H54 (cell line): ENCODE data around the gene SLC12A5.

ENCODE experiments used
- DNase-seq: peaks from one replicate; pipeline ENCODE4 v3.0.0; 2011; ENCODE audit warnings: low spot score, mixed read lengths; ENCODE audit not compliant: insufficient read length
- FAIRE-seq: peaks from 3 replicates; lab custom pipeline; 2011; peaks lifted over from hg19 to GRCh38; lab: Jason Lieb, UNC
- POLR2A ChIP-seq: IDR thresholded peaks from 2 replicates; pipeline ENCODE4 v1.6.1; 2011; ENCODE audit warnings: low read depth, mild to moderate bottlenecking, low read length

SLC12A5 gene

GRCh38 chr20:46013322-46013828 is 15.6 kb upstream of the SLC12A5 start:
- DNase-seq (no peak), FAIRE-seq (no peak)
- TF ChIP-seq POLR2A, result no peak

GRCh38 chr20:46013829-46014516 is 15.0 kb upstream of the SLC12A5 start:
- FAIRE-seq, result no peak
- no peak for TF ChIP-seq POLR2A
- DNase-seq, result peak; percentile 74

GRCh38 chr20:46014517-46015396 is 14.3 kb upstream of the SLC12A5 start:
- no peak for DNase-seq
- no peak for TF ChIP-seq POLR2A
- FAIRE-seq, result no peak

GRCh38 chr20:46017272-46017671 is 11.7 kb upstream of the SLC12A5 start:
- no peak for TF ChIP-seq POLR2A
- no peak for DNase-seq
- FAIRE-seq, result no peak

- FAIRE-seq, result no peak
- DNase-seq, result no peak
- TF ChIP-seq POLR2A, result no peak
These were observed 10.9 kb upstream of the SLC12A5 start for GRCh38 chr20:46018112-46018511.

- TF ChIP-seq POLR2A, result no peak
- DNase-seq (no peak), FAIRE-seq (no peak)
These were observed 10.4 kb upstream of the SLC12A5 start for GRCh38 chr20:46018611-46019010.

- no peak for TF ChIP-seq POLR2A
- no peak for FAIRE-seq
- no peak for DNase-seq
These were observed 8.5 kb upstream of the SLC12A5 start for GRCh38 chr20:46020555-46020954.

GRCh38 chr20:46021361-46022359 is 7.4 kb upstream of the SLC12A5 start:
- no peak for FAIRE-seq
- DNase-seq, result peak; percentile 82
- TF ChIP-seq POLR2A, result no peak

- DNase-seq, result peak; percentile 73
- FAIRE-seq, result no peak
- TF ChIP-seq POLR2A, result no peak
These were observed 6.4 kb upstream of the SLC12A5 start for GRCh38 chr20:46022411-46023147.

GRCh38 chr20:46023148-46023484 is 5.9 kb upstream of the SLC12A5 start:
- no peak for FAIRE-seq
- TF ChIP-seq POLR2A, result no peak
- DNase-seq, result no peak

- FAIRE-seq, result no peak
These were observed 5.0 kb upstream of the SLC12A5 start for GRCh38 chr20:46023999-46024398.

GRCh38 chr20:46025376-46025783 is 3.6 kb upstream of the SLC12A5 start:
- DNase-seq (no peak), FAIRE-seq (no peak)
- no peak for TF ChIP-seq POLR2A

More at GRCh38 chr20:46023999-46024398, 5.0 kb upstream of the SLC12A5 start:
- TF ChIP-seq POLR2A, result no peak
- DNase-seq, result peak; percentile 53
